Kidney (tissue), 14 donors: ENCODE results near the gene EIF5B. TPM values are rescaled to one million over a fixed set of nuclear protein-coding genes. Genes with fewer than 3 reads are reported as not detected.
"Not testable (repeated sequence)": the region's sequence is repeated elsewhere in the genome, so short reads cannot be mapped to it uniquely, and the experiment has no call there.

Experiments
- DNase-seq, 5 donors: peaks; one replicate each; pipeline ENCODE4 v3.0.0-alpha.2; 2013 to 2020
- FAIRE-seq: peaks from 2 replicates; lab custom pipeline; 2012; peaks lifted over from hg19 to GRCh38; lab: Jason Lieb, UNC
- H3K27ac ChIP-seq, 2 donors: one replicate each; pipeline ENCODE4 v1.7.0; 2013; ENCODE audit warnings: low read depth in 2 of 2, low read length in 2 of 2, inconsistent platforms in 1 of 2
- H3K27me3 ChIP-seq: one replicate; pipeline ENCODE4 v1.7.1; 2013; ENCODE audit warnings: low read length, inconsistent platforms; ENCODE audit not compliant: control insufficient read depth, insufficient read depth
- H3K36me3 ChIP-seq, 3 donors: one replicate each; pipeline versions ENCODE4 v1.7.0 to v1.7.1; 2013; ENCODE audit warnings: low read length in 3 of 3, control low read depth in 1 of 3, inconsistent platforms in 1 of 3; ENCODE audit not compliant: insufficient read depth in 3 of 3, control insufficient read depth in 2 of 3
- H3K4me1 ChIP-seq, 3 donors: one replicate each; pipeline versions ENCODE4 v1.7.0 to v1.7.1; 2013; ENCODE audit warnings: low read length in 3 of 3, inconsistent platforms in 1 of 3, low read depth in 1 of 3; ENCODE audit not compliant: control insufficient read depth in 2 of 3, insufficient read depth in 2 of 3
- H3K4me3 ChIP-seq, 3 donors: one replicate each; pipeline versions ENCODE4 v1.7.0 to v1.8.1; 2013; ENCODE audit warnings: low read length in 3 of 3, control low read depth in 1 of 3, inconsistent platforms in 1 of 3
- H3K9ac ChIP-seq, 3 donors: one replicate each; pipeline versions ENCODE4 v1.7.0 to v1.7.1; 2013; ENCODE audit warnings: low read length in 3 of 3, control low read depth in 1 of 3, inconsistent platforms in 1 of 3
- H3K9me3 ChIP-seq, 3 donors: one replicate each; pipeline versions ENCODE4 v1.7.0 to v1.7.1; 2013; ENCODE audit warnings: low read length in 3 of 3, control low read depth in 1 of 3, inconsistent platforms in 1 of 3; ENCODE audit not compliant: control insufficient read depth in 2 of 3, insufficient read depth in 1 of 3
- CTCF ChIP-seq: IDR thresholded peaks from 3 replicates; pipeline ENCODE4 v1.5.1; 2012; ENCODE audit warnings: mild to moderate bottlenecking, moderate library complexity, borderline replicate concordance; ENCODE audit not compliant: insufficient read depth; ENCODE audit errors: extremely low read depth
- intact Hi-C: fragments of 100-400 bp; cut with DNase I; formaldehyde crosslinking; loops from one replicate; pipeline ENCODE4 v1.11.1; 2022
- polyA plus RNA-seq: library from polyadenylated mRNA; stranded (reverse); fragments of 350-450 nt; fragmentation: Illumina TruSeq; extraction: RNeasy Lipid Tissue Mini Kit (QIAGEN cat#74804); gene quantifications from one replicate; pipeline ENCODE4 v1.2.3, GENCODE V29; 2014; ENCODE audit warnings: low read depth, low replicate concordance; ENCODE audit not compliant: insufficient read depth
- total RNA-seq: library from RNA; stranded (reverse); fragmentation: NEBNext Ultra II Directional; extraction: Animal tissue kit (Norgen Biotek cat#: 25700); gene quantifications from one replicate; pipeline ENCODE4 v1.2.1, GENCODE V29; 2021
- donor health status: control.
- donor health status: control.
- donor health status: control.
- donor health status: control.
- donor health status: control.
- donor health status: DM: yes; HTN: yes; CAD: no.
- donor health status: Normal renal cell carcinoma (clear cell type).

EIF5B gene
- total and polyA plus RNA-seq, 2 donors from 2014 or later: 36.9 to 39.7 TPM

GRCh38 chr2:99356853-99357252 lies 19.7 kb downstream of the EIF5B start:
- Histone ChIP-seq H3K36me3 (peaks cover 0 to 3% (median 0%) of the 10 kb centered on the region in 3 donors), H3K27ac (no peak overlapping the region), H3K9ac (no peak overlapping the region), H3K9me3 (no peaks in the 10 kb centered on the region), H3K4me1 (no peaks in the 10 kb centered on the region), H3K27me3 (no peaks in the 10 kb centered on the region), H3K4me3 (no peak overlapping the region)
- no peak for DNase-seq
- FAIRE-seq: no peak
- TF ChIP-seq CTCF: no peak
- intact Hi-C loops: no loop called here

- DNase-seq: no peak
- TF ChIP-seq CTCF: no peak
- Histone ChIP-seq H3K27ac (no peak overlapping the region), H3K9ac (no peak overlapping the region), H3K4me3 (no peak overlapping the region), H3K9me3 (no peaks in the 10 kb centered on the region), H3K4me1 (no peaks in the 10 kb centered on the region), H3K36me3 (peaks cover 12 to 29% (median 27%) of the 10 kb centered on the region in 3 donors), H3K27me3 (no peaks in the 10 kb centered on the region)
- intact Hi-C loops: no loop called here
- no peak for FAIRE-seq
Observed at GRCh38 chr2:99365661-99366060, 28.5 kb downstream of the EIF5B start.

GRCh38 chr2:99368854-99369253 lies 31.7 kb downstream of the EIF5B start:
- H3K27me3 ChIP-seq, H3K9ac ChIP-seq, H3K4me1 ChIP-seq, H3K27ac ChIP-seq, H3K9me3 ChIP-seq, FAIRE-seq, DNase-seq, intact Hi-C loops, H3K4me3 ChIP-seq: not testable (repeated sequence)
- H3K36me3 ChIP-seq: peaks cover 9 to 31% (median 30%) of the 10 kb centered on the region in 3 donors

GRCh38 chr2:99373144-99373543 lies 36.0 kb downstream of the EIF5B start:
- H3K27me3 ChIP-seq: no peaks in the 10 kb centered on the region
- H3K4me3 ChIP-seq: no peak overlapping the region
- no peak overlapping the region for H3K27ac ChIP-seq
- no peaks in the 10 kb centered on the region for H3K4me1 ChIP-seq
- no peaks in the 10 kb centered on the region for H3K9me3 ChIP-seq
- TF ChIP-seq CTCF: no peak
- DNase-seq: no peak
- H3K9ac ChIP-seq: no peak overlapping the region
- intact Hi-C loops: no loop called here
- FAIRE-seq: no peak
- peaks cover 8 to 27% (median 17%) of the 10 kb centered on the region in 3 donors for H3K36me3 ChIP-seq
